Chondrocyte (in vitro differentiated cells): ENCODE data around the gene SMPD2. TPM values are rescaled to one million over a fixed set of nuclear protein-coding genes. Genes with fewer than 3 reads are reported as not detected.

Experiments used
- DNase-seq: peaks from one replicate; pipeline ENCODE4 v3.0.0; 2021; ENCODE audit warnings: mixed read lengths, low spot score
- H3K27ac Mint-ChIP-seq: one replicate; pipeline ENCODE4 v1.8.0; 2021; ENCODE audit warnings: mild to moderate bottlenecking, moderate library complexity, mixed read lengths; ENCODE audit not compliant: unreplicated experiment
- H3K27me3 Mint-ChIP-seq: 2 replicates; pipeline ENCODE4 v1.8.0; 2021; ENCODE audit warnings: low read depth, mixed read lengths
- H3K36me3 Mint-ChIP-seq: 2 replicates; pipeline ENCODE4 v1.8.0; 2021; ENCODE audit warnings: low read depth, mixed read lengths
- H3K4me1 Mint-ChIP-seq: 2 replicates; pipeline ENCODE4 v1.8.0; 2021; ENCODE audit warnings: low read depth, mild to moderate bottlenecking, mixed read lengths
- H3K4me3 Mint-ChIP-seq: one replicate; pipeline ENCODE4 v1.8.0; 2021; ENCODE audit warnings: mild to moderate bottlenecking, moderate library complexity, mixed read lengths; ENCODE audit not compliant: unreplicated experiment
- H3K9me3 Mint-ChIP-seq: 2 replicates; pipeline ENCODE4 v1.8.0; 2021; ENCODE audit warnings: low read depth, mixed read lengths
- CTCF ChIP-seq: fragments of 200-600 bp; sonication (generic); IDR thresholded peaks from 2 replicates; pipeline ENCODE4 v1.5.0; 2021; ENCODE audit warnings: antibody characterized with exemption, mild to moderate bottlenecking, moderate library complexity
- total RNA-seq: library from RNA; stranded (reverse); gene quantifications from 3 replicates; pipeline ENCODE4 v1.2.1, GENCODE V29; 2021

The SMPD2 gene
- total RNA-seq, 1 donor from 2014 or later: 5.6 TPM

GRCh38 chr6:109449064-109449794 lies 8.7 kb downstream of the SMPD2 start:
- Mint-ChIP-seq H3K4me3 (no peak overlapping the region), H3K27ac (no peak overlapping the region), H3K36me3 (peaks cover 29% of the 10 kb centered on the region), H3K27me3 (no peaks in the 10 kb centered on the region), H3K4me1 (peaks cover 13% of the 10 kb centered on the region), H3K9me3 (no peaks in the 10 kb centered on the region)
- DNase-seq: no peak
- TF ChIP-seq CTCF: no peak

- TF ChIP-seq CTCF: no peak
- Mint-ChIP-seq H3K9me3 (no peaks in the 10 kb centered on the region), H3K4me1 (peaks cover 18% of the 10 kb centered on the region)
Measured at GRCh38 chr6:109449795-109450673, 9.5 kb downstream of the SMPD2 start.

DNA sequence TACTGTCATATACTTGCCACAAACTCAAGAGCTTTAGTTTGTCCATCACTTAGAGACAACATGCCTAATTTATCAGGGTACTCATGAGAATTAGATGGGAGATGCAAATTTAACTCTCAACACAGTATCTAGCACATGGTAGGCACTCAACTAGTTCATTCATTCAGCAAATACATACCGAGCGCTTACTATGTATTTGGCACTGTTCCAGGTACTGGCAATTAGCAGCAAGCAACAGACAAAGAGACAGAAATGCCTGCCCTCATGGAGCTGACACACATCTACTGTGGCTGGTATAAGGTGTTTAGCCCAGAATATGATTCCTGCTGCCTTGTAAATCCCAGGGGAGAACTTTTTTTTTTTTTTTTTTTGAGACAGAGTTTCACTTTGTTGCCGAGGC lies 10.3 kb downstream of the SMPD2 start:
- no peak for TF ChIP-seq CTCF
- Mint-ChIP-seq H3K27ac (no peak overlapping the region), H3K27me3 (no peaks in the 10 kb centered on the region), H3K36me3 (peaks cover 22% of the 10 kb centered on the region), H3K4me3 (no peak overlapping the region), H3K4me1 (peaks cover 18% of the 10 kb centered on the region), H3K9me3 (no peaks in the 10 kb centered on the region)
- no peak for DNase-seq

More at GRCh38 chr6:109449795-109450673, 9.5 kb downstream of the SMPD2 start:
- no peak for DNase-seq
- Mint-ChIP-seq H3K4me3 (no peak overlapping the region), H3K36me3 (peaks cover 25% of the 10 kb centered on the region), H3K27me3 (no peaks in the 10 kb centered on the region), H3K27ac (no peak overlapping the region)

GRCh38 chr6:109451376-109451775 lies 10.9 kb downstream of the SMPD2 start:
- no peak for TF ChIP-seq CTCF
- H3K27me3 Mint-ChIP-seq: no peaks in the 10 kb centered on the region
- no peak overlapping the region for H3K27ac Mint-ChIP-seq
- H3K36me3 Mint-ChIP-seq: peaks cover 17% of the 10 kb centered on the region
- no peak for DNase-seq
- no peak overlapping the region for H3K4me3 Mint-ChIP-seq
- H3K4me1 Mint-ChIP-seq: peaks cover 21% of the 10 kb centered on the region
- no peaks in the 10 kb centered on the region for H3K9me3 Mint-ChIP-seq

- Mint-ChIP-seq H3K4me3 (no peak overlapping the region), H3K27ac (no peak overlapping the region), H3K36me3 (peaks cover 14% of the 10 kb centered on the region), H3K27me3 (no peaks in the 10 kb centered on the region), H3K4me1 (peaks cover 29% of the 10 kb centered on the region), H3K9me3 (no peaks in the 10 kb centered on the region)
- TF ChIP-seq CTCF: no peak
- no peak for DNase-seq
Measured at GRCh38 chr6:109452181-109452580, 11.7 kb downstream of the SMPD2 start.
